ENCODE data around the gene OR10A2.
"Not testable (repeated sequence)": the region's sequence is repeated elsewhere in the genome, so short reads cannot be mapped to it uniquely, and the experiment has no call there.

Gene OR10A2

GRCh38 chr11:6887711-6888110, 24.9 kb downstream of the OR10A2 start:
- not testable (repeated sequence) for DNase-seq (ENCODE audit: low read depth in 1 of 2, low spot score in 1 of 2)

- DNase-seq (ENCODE audit: low read depth in 1 of 2, low spot score in 1 of 2): no peak
Measured at GRCh38 chr11:6888830-6889229, 26.0 kb downstream of the OR10A2 start.

GRCh38 chr11:6889835-6890234, 27.0 kb downstream of the OR10A2 start:
- no peak for DNase-seq (ENCODE audit: low read depth in 1 of 2, low spot score in 1 of 2)

GRCh38 chr11:6892400-6892799, 29.5 kb downstream of the OR10A2 start, which contains the start of gene OR2D2:
OR2D2 (minus strand) TSS chr11:6892500; CDS start chr11:6892500, 0 bp downstream.
- DNase-seq (ENCODE audit: low read depth in 1 of 2, low spot score in 1 of 2): no peak

GRCh38 chr11:6894097-6894496, 31.2 kb downstream of the OR10A2 start:
- no peak for DNase-seq (ENCODE audit: low read depth in 1 of 2, low spot score in 1 of 2)

- DNase-seq (ENCODE audit: low read depth in 1 of 2, low spot score in 1 of 2): no peak
Measured at GRCh38 chr11:6895010-6895409, 32.2 kb downstream of the OR10A2 start.

- no peak for DNase-seq (ENCODE audit: low read depth in 1 of 2, low spot score in 1 of 2)
Measured at GRCh38 chr11:6898911-6899310, 36.1 kb downstream of the OR10A2 start.

- no peak for DNase-seq (ENCODE audit: low read depth in 1 of 2, low spot score in 1 of 2)
Measured at GRCh38 chr11:6900327-6900999, 37.6 kb downstream of the OR10A2 start.

- DNase-seq (ENCODE audit: low read depth in 1 of 2, low spot score in 1 of 2): not testable (repeated sequence)
Measured at GRCh38 chr11:6904804-6905203, 41.9 kb downstream of the OR10A2 start.

- DNase-seq (ENCODE audit: low read depth in 1 of 2, low spot score in 1 of 2): no peak
Measured at GRCh38 chr11:6911378-6911777, 48.5 kb downstream of the OR10A2 start.

- no peak for DNase-seq (ENCODE audit: low read depth in 1 of 2, low spot score in 1 of 2)
Measured at GRCh38 chr11:6911948-6912347, 49.1 kb downstream of the OR10A2 start.

GRCh38 chr11:6919698-6920097, 56.8 kb downstream of the OR10A2 start:
- no peak for DNase-seq (ENCODE audit: low read depth in 1 of 2, low spot score in 1 of 2)

- DNase-seq (ENCODE audit: low read depth in 1 of 2, low spot score in 1 of 2): no peak
Measured at GRCh38 chr11:6920702-6921101, 57.8 kb downstream of the OR10A2 start, which contains the start of gene OR2D3. OR2D3 (plus strand) TSS chr11:6921002; CDS start chr11:6921002, 0 bp downstream.
